Mesenchymal stem cell (in vitro differentiated cells and primary cell): ENCODE data around the gene CARD18.
A peak's percentile ranks its signal among the peaks of the same experiment; 100 is the strongest.

Experiments used
- DNase-seq: peaks from one replicate; pipeline ENCODE4 v3.0.0-alpha.2; 2013
- H2AFZ ChIP-seq: one replicate; pipeline ENCODE4 v1.6.1; 2013; ENCODE audit warnings: low read depth, mild to moderate bottlenecking, control low read depth, inconsistent platforms, low read length, moderate library complexity
- H2AK5ac ChIP-seq: 2 replicates; pipeline ENCODE4 v1.6.1; 2013; ENCODE audit warnings: low read length, moderate library complexity, mild to moderate bottlenecking, inconsistent platforms; ENCODE audit not compliant: severe bottlenecking
- H2BK120ac ChIP-seq: one replicate; pipeline ENCODE4 v1.6.1; 2013; ENCODE audit warnings: low read depth, mild to moderate bottlenecking, inconsistent platforms, low read length, moderate library complexity
- H2BK12ac ChIP-seq, 2 experiments: one replicate each; pipeline ENCODE4 v1.6.1; 2013; ENCODE audit warnings: inconsistent platforms in 2 of 2, low read length in 2 of 2, mild to moderate bottlenecking in 2 of 2, moderate library complexity in 2 of 2, control low read depth in 1 of 2
- H2BK15ac ChIP-seq: one replicate; pipeline ENCODE4 v1.6.1; 2013; ENCODE audit warnings: mild to moderate bottlenecking, low read depth, inconsistent platforms; ENCODE audit not compliant: poor library complexity, severe bottlenecking
- H2BK5ac ChIP-seq: 2 replicates; pipeline ENCODE4 v1.6.1; 2013; ENCODE audit warnings: low read depth, mild to moderate bottlenecking, low read length, control low read depth, inconsistent platforms; ENCODE audit not compliant: poor library complexity, severe bottlenecking
- H3K14ac ChIP-seq, 2 experiments: one replicate each; pipeline ENCODE4 v1.6.1; 2013; ENCODE audit warnings: inconsistent platforms in 2 of 2, low read length in 2 of 2, control low read depth in 1 of 2, mild to moderate bottlenecking in 1 of 2, moderate library complexity in 1 of 2
- H3K18ac ChIP-seq, 2 experiments: one replicate each; pipeline ENCODE4 v1.6.1; 2013; ENCODE audit warnings: inconsistent platforms in 2 of 2, low read length in 2 of 2, control low read depth in 1 of 2, low read depth in 1 of 2, mild to moderate bottlenecking in 1 of 2
- H3K23ac ChIP-seq, 2 experiments: one replicate each; pipeline ENCODE4 v1.6.1; 2013; ENCODE audit warnings: inconsistent platforms in 2 of 2, low read length in 2 of 2, mild to moderate bottlenecking in 2 of 2, moderate library complexity in 2 of 2, control low read depth in 1 of 2
- H3K27ac ChIP-seq: 2 replicates; pipeline ENCODE4 v1.5.1; 2013; ENCODE audit warnings: mild to moderate bottlenecking, moderate library complexity, low read length, control low read depth, inconsistent platforms; ENCODE audit not compliant: poor library complexity, severe bottlenecking
- H3K27me3 ChIP-seq, 2 experiments: 2 replicates each; pipeline versions ENCODE4 v1.6.1 to v1.7.0; 2013; ENCODE audit warnings: low read length in 2 of 2, mild to moderate bottlenecking in 2 of 2, moderate library complexity in 2 of 2, control low read depth in 1 of 2, inconsistent platforms in 1 of 2; ENCODE audit not compliant: control insufficient read depth in 1 of 2, insufficient read depth in 1 of 2
- H3K36me3 ChIP-seq, 2 experiments: 2 replicates each; pipeline versions ENCODE4 v1.6.1 to v1.7.0; 2013; ENCODE audit warnings: low read length in 2 of 2, control low read depth in 1 of 2, inconsistent platforms in 1 of 2, low read depth in 1 of 2, mild to moderate bottlenecking in 1 of 2; ENCODE audit not compliant: insufficient read depth in 2 of 2, control insufficient read depth in 1 of 2
- H3K4ac ChIP-seq, 2 experiments: one replicate each; pipeline ENCODE4 v1.6.1; 2013; ENCODE audit warnings: inconsistent platforms in 2 of 2, low read length in 2 of 2, mild to moderate bottlenecking in 2 of 2, moderate library complexity in 2 of 2, control low read depth in 1 of 2, low read depth in 1 of 2
- H3K4me1 ChIP-seq: 2 replicates; pipeline ENCODE4 v1.6.1; 2013; ENCODE audit warnings: low read depth, low read length, control low read depth; ENCODE audit not compliant: control insufficient read depth, insufficient read depth
- H3K4me2 ChIP-seq: 2 replicates; pipeline ENCODE4 v1.6.1; 2013; ENCODE audit warnings: low read length, mild to moderate bottlenecking, inconsistent platforms; ENCODE audit not compliant: poor library complexity, severe bottlenecking
- H3K4me3 ChIP-seq, 2 experiments: 2 replicates each; pipeline versions ENCODE4 v1.5.1 to v1.7.0; 2013; ENCODE audit warnings: low read length in 2 of 2, mild to moderate bottlenecking in 2 of 2, control low read depth in 1 of 2, low read depth in 1 of 2; ENCODE audit not compliant: insufficient read depth in 1 of 2
- H3K79me1 ChIP-seq: replicated peaks from 2 replicates; pipeline ENCODE4 v1.6.1; 2013; ENCODE audit warnings: mild to moderate bottlenecking, control low read depth, low read length, inconsistent platforms; ENCODE audit not compliant: poor library complexity, severe bottlenecking
- H3K9ac ChIP-seq: 2 replicates; pipeline ENCODE4 v1.7.0; 2013; ENCODE audit warnings: mild to moderate bottlenecking, low read length, moderate library complexity
- H3K9me3 ChIP-seq: 2 replicates; pipeline ENCODE4 v1.7.0; 2013; ENCODE audit warnings: mild to moderate bottlenecking, low read length; ENCODE audit not compliant: control insufficient read depth
- H4K8ac ChIP-seq: one replicate; pipeline ENCODE4 v1.6.1; 2013; ENCODE audit warnings: inconsistent platforms, mild to moderate bottlenecking, low read length, moderate library complexity
- H4K91ac ChIP-seq: one replicate; pipeline ENCODE4 v1.6.1; 2013; ENCODE audit warnings: mild to moderate bottlenecking, low read length, inconsistent platforms
- WGBS: methylation state at CpG from one replicate; pipeline ENCODE4 v1.1.7; 2013; ENCODE audit warnings: mixed read lengths; 5-methylcytosine and 5-hydroxymethylcytosine counted together

The CARD18 gene

GRCh38 chr11:105181100-105181499, 41.5 kb upstream of the CARD18 start:
- H2BK5ac ChIP-seq, result no peak overlapping the region
- H3K4me3 ChIP-seq, result no peak overlapping the region
- 14% methylated on average over 1 of the region's 2 CpGs for WGBS
- H3K14ac ChIP-seq, result no peak overlapping the region
- no peak overlapping the region for H3K27ac ChIP-seq
- no peaks in the 10 kb centered on the region for H3K27me3 ChIP-seq
- H3K9ac ChIP-seq, result no peak overlapping the region
- no peak overlapping the region for H3K18ac ChIP-seq
- no peak overlapping the region for H4K8ac ChIP-seq
- no peak overlapping the region for H3K4ac ChIP-seq
- H3K36me3 ChIP-seq, result no peaks in the 10 kb centered on the region
- no peaks in the 10 kb centered on the region for H3K79me1 ChIP-seq
- no peak overlapping the region for H2BK120ac ChIP-seq
- H3K23ac ChIP-seq, result no peak overlapping the region
- no peak overlapping the region for H3K4me2 ChIP-seq
- no peak overlapping the region for H4K91ac ChIP-seq
- H2BK15ac ChIP-seq, result no peak overlapping the region
- peak; percentile 82 for DNase-seq
- H2BK12ac ChIP-seq, result no peak overlapping the region
- no peaks in the 10 kb centered on the region for H3K9me3 ChIP-seq
- H2AK5ac ChIP-seq, result no peak overlapping the region
- no peak overlapping the region for H2AFZ ChIP-seq
- H3K4me1 ChIP-seq, result no peaks in the 10 kb centered on the region

- H3K9ac ChIP-seq, result no peak overlapping the region
- WGBS, result 100% methylated on average over 2 of the region's 5 CpGs
Observed at GRCh38 chr11:105179542-105180278, 40.1 kb upstream of the CARD18 start.

GRCh38 chr11:105177658-105178057, 38.1 kb upstream of the CARD18 start:
- no peaks in the 10 kb centered on the region for H3K4me1 ChIP-seq
- no peak overlapping the region for H2AFZ ChIP-seq
- H2BK15ac ChIP-seq, result no peak overlapping the region
- H3K4me2 ChIP-seq, result no peak overlapping the region
- no peaks in the 10 kb centered on the region for H3K36me3 ChIP-seq
- no peak overlapping the region for H3K14ac ChIP-seq
- no peak overlapping the region for H4K91ac ChIP-seq
- no peak overlapping the region for H3K23ac ChIP-seq
- no peak overlapping the region for H2BK5ac ChIP-seq
- H3K27me3 ChIP-seq, result no peaks in the 10 kb centered on the region
- peak overlapping the region in 1 of 2 experiments; percentile 34 for H2BK12ac ChIP-seq
- H3K9me3 ChIP-seq, result no peaks in the 10 kb centered on the region
- no peak overlapping the region for H3K27ac ChIP-seq
- no peak overlapping the region for H2BK120ac ChIP-seq
- H3K18ac ChIP-seq, result no peak overlapping the region
- DNase-seq, result peak; percentile 86
- no peak overlapping the region for H4K8ac ChIP-seq
- H3K9ac ChIP-seq, result peak overlapping the region; percentile 38
- H2AK5ac ChIP-seq, result no peak overlapping the region
- no peak overlapping the region for H3K4me3 ChIP-seq
- no peak overlapping the region for H3K4ac ChIP-seq
- H3K79me1 ChIP-seq, result no peaks in the 10 kb centered on the region

More at GRCh38 chr11:105179542-105180278, 40.1 kb upstream of the CARD18 start:
- no peak overlapping the region for H3K4me3 ChIP-seq
- no peak overlapping the region for H2BK120ac ChIP-seq
- no peak overlapping the region for H3K14ac ChIP-seq
- H3K79me1 ChIP-seq, result no peaks in the 10 kb centered on the region
- H3K4ac ChIP-seq, result no peak overlapping the region
- H2AK5ac ChIP-seq, result no peak overlapping the region
- no peak for DNase-seq
- H2BK12ac ChIP-seq, result no peak overlapping the region
- H3K36me3 ChIP-seq, result no peaks in the 10 kb centered on the region
- H3K4me1 ChIP-seq, result no peaks in the 10 kb centered on the region
- H3K23ac ChIP-seq, result no peak overlapping the region
- H3K27ac ChIP-seq, result no peak overlapping the region
- no peaks in the 10 kb centered on the region for H3K27me3 ChIP-seq
- no peak overlapping the region for H4K8ac ChIP-seq
- no peaks in the 10 kb centered on the region for H3K9me3 ChIP-seq
- H4K91ac ChIP-seq, result no peak overlapping the region
- H2BK15ac ChIP-seq, result no peak overlapping the region
- H2AFZ ChIP-seq, result no peak overlapping the region
- no peak overlapping the region for H2BK5ac ChIP-seq
- H3K4me2 ChIP-seq, result no peak overlapping the region
- no peak overlapping the region for H3K18ac ChIP-seq

- Histone ChIP-seq H4K91ac (no peak overlapping the region), H3K4ac (no peak overlapping the region), H3K27me3 (no peaks in the 10 kb centered on the region), H2BK120ac (no peak overlapping the region), H3K4me3 (no peak overlapping the region), H3K14ac (no peak overlapping the region), H3K27ac (no peak overlapping the region), H3K4me1 (no peaks in the 10 kb centered on the region), H2BK5ac (no peak overlapping the region), H2AK5ac (no peak overlapping the region), H2BK15ac (no peak overlapping the region), H2AFZ (no peak overlapping the region), H3K36me3 (no peaks in the 10 kb centered on the region), H4K8ac (no peak overlapping the region), H3K9ac (no peak overlapping the region), H3K18ac (no peak overlapping the region), H3K79me1 (no peaks in the 10 kb centered on the region), H3K23ac (no peak overlapping the region), H3K4me2 (no peak overlapping the region), H2BK12ac (no peak overlapping the region), H3K9me3 (peaks cover 6% of the 10 kb centered on the region)
- peak; percentile 20 for DNase-seq
Observed at GRCh38 chr11:105168457-105168856, 28.9 kb upstream of the CARD18 start.
